Activated naive CD8-positive, alpha-beta T cell treated with anti-CD3 and anti-CD28 coated beads, Interleukin-2, amount 10 ng/mL, durations not matched to agents 7 days and 5 days (primary cell): ENCODE data around the gene SEC63. TPM values are rescaled to one million over a fixed set of nuclear protein-coding genes. Genes with fewer than 3 reads are reported as not detected.
A peak's percentile ranks its signal among the peaks of the same experiment; 100 is the strongest.
"Not testable (repeated sequence)": the region's sequence is repeated elsewhere in the genome, so short reads cannot be mapped to it uniquely, and the experiment has no call there.

Source experiments
- ATAC-seq: fragments of 150-1000 bp; cut with Tn5 transposase; one replicate; pipeline ENCODE4 v1.10.0; 2021; ENCODE audit warnings: low read depth, moderate library complexity
- POLR2A ChIA-PET: fragments of 350-600 bp; sonication (Branson Sonifier 250); formaldehyde crosslinking; loops from one replicate; lab custom pipeline; 2021; ENCODE audit warnings: antibody characterized with exemption; lab: Charles Lee
- DNase-seq: peaks from one replicate; pipeline ENCODE4 v3.0.0; 2021
- H3K27ac Mint-ChIP-seq: one replicate; pipeline ENCODE4 v1.8.0; 2022; ENCODE audit warnings: mild to moderate bottlenecking, mixed read lengths
- H3K27me3 Mint-ChIP-seq: one replicate; pipeline ENCODE4 v1.8.0; 2022; ENCODE audit warnings: mild to moderate bottlenecking, moderate library complexity, mixed read lengths
- H3K36me3 Mint-ChIP-seq: one replicate; pipeline ENCODE4 v1.8.0; 2021; ENCODE audit warnings: mild to moderate bottlenecking, mixed read lengths
- H3K4me1 Mint-ChIP-seq: one replicate; pipeline ENCODE4 v1.8.0; 2021; ENCODE audit warnings: mixed read lengths
- H3K4me3 Mint-ChIP-seq: one replicate; pipeline ENCODE4 v1.8.0; 2022; ENCODE audit warnings: mild to moderate bottlenecking, moderate library complexity, mixed read lengths
- H3K9me3 Mint-ChIP-seq: one replicate; pipeline ENCODE4 v1.8.0; 2021; ENCODE audit warnings: mixed read lengths
- total RNA-seq, 2 experiments: library from RNA; stranded (reverse); gene quantifications; one replicate each; pipeline ENCODE4 v1.2.3, GENCODE V29; 2021

SEC63 gene, protein sequence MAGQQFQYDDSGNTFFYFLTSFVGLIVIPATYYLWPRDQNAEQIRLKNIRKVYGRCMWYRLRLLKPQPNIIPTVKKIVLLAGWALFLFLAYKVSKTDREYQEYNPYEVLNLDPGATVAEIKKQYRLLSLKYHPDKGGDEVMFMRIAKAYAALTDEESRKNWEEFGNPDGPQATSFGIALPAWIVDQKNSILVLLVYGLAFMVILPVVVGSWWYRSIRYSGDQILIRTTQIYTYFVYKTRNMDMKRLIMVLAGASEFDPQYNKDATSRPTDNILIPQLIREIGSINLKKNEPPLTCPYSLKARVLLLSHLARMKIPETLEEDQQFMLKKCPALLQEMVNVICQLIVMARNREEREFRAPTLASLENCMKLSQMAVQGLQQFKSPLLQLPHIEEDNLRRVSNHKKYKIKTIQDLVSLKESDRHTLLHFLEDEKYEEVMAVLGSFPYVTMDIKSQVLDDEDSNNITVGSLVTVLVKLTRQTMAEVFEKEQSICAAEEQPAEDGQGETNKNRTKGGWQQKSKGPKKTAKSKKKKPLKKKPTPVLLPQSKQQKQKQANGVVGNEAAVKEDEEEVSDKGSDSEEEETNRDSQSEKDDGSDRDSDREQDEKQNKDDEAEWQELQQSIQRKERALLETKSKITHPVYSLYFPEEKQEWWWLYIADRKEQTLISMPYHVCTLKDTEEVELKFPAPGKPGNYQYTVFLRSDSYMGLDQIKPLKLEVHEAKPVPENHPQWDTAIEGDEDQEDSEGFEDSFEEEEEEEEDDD
- total RNA-seq, result 10 to 100 TPM; 64.7 to 69.2 TPM

DNA sequence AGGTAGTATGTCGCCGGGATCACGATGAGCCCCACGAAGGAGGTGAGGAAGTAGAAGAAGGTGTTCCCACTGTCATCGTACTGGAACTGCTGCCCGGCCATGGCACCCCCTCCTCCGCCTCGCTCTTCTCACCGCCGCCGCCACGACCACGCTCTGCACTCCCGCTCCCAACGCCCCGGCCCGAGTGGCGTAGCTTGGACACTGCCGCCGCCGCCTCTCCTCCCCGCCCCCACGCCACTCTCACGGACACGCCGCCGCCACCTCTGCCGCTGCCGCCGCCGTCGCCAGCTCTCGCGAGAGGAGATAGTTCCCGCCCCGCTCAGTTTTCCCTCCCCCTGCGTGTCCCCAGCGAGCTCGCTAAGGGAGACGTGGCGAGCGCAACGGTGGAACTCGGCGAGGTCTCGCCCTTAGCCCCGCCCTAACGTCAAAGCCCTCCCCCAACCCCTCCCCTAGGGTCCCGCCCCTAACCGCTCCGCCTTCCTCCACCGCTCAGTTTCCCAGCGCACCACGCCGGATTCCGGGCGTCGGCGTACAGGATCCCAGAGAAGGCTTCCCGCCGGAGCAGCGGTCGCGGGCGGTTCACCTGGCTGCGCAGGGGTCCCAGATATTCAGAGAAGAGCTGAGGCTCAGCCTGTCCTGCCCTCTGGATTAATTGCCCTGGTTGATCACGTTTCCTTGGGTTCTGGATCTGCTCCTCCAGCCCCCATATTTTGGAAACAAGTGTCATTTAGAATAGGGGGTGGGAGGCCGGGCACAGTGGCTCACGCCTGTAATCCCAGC, at the start of gene SEC63:
Gene SEC63 (minus strand): TSS at position 300 of the 780 bp plus-strand sequence. CDS start 199 bp downstream, at position 101.
- Mint-ChIP-seq H3K4me3 (peak within 1 kb of the TSS; percentile 95), H3K27me3 (no peaks in the 10 kb centered on the region), H3K36me3 (peaks cover 5% of the 10 kb centered on the region), H3K27ac (peak within 1 kb of the TSS; percentile 97), H3K9me3 (no peaks in the 10 kb centered on the region), H3K4me1 (peaks cover 18% of the 10 kb centered on the region)
- peak; percentile 97 for DNase-seq
- peak; percentile 97 for ATAC-seq
- POLR2A ChIA-PET, result interaction anchor here (0.7 to 1.2 kb wide), 3 partner anchors 63 to 1137 kb away, joined by 3 to 5 read pairs (median 3); partner anchors contain the start of genes CEP57L1 and SESN1

DNA sequence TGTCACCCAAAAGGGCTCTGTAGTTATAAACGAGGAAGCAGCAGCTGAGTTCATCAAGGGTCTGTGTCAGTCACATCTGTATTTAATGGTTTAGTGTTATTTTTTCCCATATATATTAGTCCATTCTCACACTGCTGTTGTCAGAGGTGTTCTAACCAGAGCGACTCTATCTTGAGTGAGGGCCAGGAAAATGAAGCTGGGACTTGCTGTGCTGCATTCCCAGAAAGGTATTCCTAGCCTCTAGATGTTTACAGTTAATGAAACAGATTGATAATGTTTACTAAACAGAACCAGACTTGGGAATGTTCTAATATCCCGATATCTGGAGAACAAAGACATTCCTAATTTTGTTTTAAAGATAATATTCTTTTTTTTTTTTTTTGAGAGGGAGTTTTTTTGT, 48.0 kb upstream of the SEC63 start:
- Mint-ChIP-seq H3K27ac (no peak overlapping the region), H3K4me1 (no peaks in the 10 kb centered on the region), H3K4me3 (no peak overlapping the region), H3K27me3 (no peaks in the 10 kb centered on the region), H3K36me3 (peaks cover 1% of the 10 kb centered on the region), H3K9me3 (peaks cover 9% of the 10 kb centered on the region)
- ATAC-seq (no peak), DNase-seq (no peak)
- POLR2A ChIA-PET, result no interaction called here

DNA sequence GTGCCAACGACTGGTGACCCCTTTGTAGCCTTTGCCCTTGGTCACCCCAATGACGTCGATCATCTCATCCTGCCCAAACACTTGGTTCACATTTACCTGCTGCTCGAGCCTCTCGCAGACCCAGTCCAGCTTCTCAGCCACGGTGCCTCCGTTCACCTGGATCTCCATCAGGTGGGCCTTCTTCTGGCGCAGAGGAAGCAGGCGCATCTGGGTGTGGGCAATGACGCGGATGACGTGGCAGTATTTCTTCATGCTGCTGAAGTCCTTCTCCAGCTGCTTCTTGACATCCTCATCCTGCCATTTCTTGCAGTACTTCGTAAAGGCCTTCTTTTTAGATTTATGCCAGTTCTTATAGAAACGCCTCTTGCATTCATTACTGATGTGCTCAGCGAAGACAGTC, 46.9 kb upstream of the SEC63 start:
- no peak for ATAC-seq
- Mint-ChIP-seq H3K9me3 (peaks cover 8% of the 10 kb centered on the region), H3K27me3 (no peaks in the 10 kb centered on the region), H3K4me3 (no peak overlapping the region), H3K27ac (no peak overlapping the region), H3K36me3 (peaks cover 1% of the 10 kb centered on the region), H3K4me1 (no peaks in the 10 kb centered on the region)
- DNase-seq, result no peak
- POLR2A ChIA-PET, result no interaction called here

- Mint-ChIP-seq H3K9me3 (peaks cover 2% of the 10 kb centered on the region), H3K27me3 (no peaks in the 10 kb centered on the region), H3K4me3 (no peak overlapping the region), H3K4me1 (no peaks in the 10 kb centered on the region), H3K27ac (no peak overlapping the region), H3K36me3 (no peaks in the 10 kb centered on the region)
- ATAC-seq, result no peak
- POLR2A ChIA-PET, result no interaction called here
- DNase-seq, result no peak
These were observed 44.6 kb upstream of the SEC63 start for GRCh38 chr6:108002365-108003221.

DNA sequence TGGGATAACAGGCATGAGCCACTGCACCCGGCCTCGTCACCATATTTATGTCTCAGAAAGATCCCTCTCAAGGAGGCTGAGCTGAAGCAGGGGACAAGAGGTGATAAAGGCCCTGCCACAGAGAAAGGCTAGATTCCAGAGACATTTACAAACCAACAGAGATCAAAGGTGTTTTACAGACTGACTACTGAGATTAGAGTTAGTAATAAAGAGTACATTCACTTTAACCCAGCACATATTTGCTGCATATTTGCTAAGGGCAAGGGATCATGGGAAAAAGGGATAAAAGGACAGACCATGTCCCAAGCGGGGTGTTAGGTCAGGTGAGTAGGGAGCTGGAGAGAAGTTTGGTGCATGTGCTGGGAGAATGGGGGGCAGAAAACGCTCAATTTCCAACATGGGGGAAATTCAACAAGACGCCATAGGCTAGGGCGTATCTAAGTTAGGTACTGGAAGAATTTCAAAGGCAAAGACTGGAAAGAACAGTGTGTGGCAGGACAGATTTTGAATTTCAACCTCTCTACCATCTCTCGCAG, 43.8 kb upstream of the SEC63 start:
- no peaks in the 10 kb centered on the region for H3K36me3 Mint-ChIP-seq
- H3K9me3 Mint-ChIP-seq, result peaks cover 2% of the 10 kb centered on the region
- POLR2A ChIA-PET, result no interaction called here
- no peak overlapping the region for H3K27ac Mint-ChIP-seq
- ATAC-seq (no peak), DNase-seq (no peak)
- H3K27me3 Mint-ChIP-seq, result no peaks in the 10 kb centered on the region
- H3K4me1 Mint-ChIP-seq, result no peaks in the 10 kb centered on the region
- no peak overlapping the region for H3K4me3 Mint-ChIP-seq

DNA sequence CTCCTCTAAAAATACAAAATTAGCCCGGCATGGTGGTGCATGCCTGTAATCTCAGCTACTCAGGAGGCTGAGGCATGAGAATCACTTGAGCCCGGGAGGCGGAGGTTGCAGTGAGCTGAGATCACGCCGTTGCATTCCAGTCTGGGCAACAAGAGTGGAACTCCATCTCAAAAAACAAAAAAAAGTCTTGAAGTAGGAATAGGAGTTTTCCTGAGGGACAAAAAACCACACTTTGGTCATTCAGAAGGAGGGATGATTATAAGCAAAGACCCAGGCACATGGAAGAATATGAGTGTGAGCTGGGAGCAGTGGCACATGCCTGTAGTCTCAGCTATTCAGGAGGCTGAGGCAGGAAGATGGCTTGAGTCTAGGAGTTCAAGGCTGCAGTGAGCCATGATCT, 42.3 kb upstream of the SEC63 start:
- H3K27me3 Mint-ChIP-seq, H3K4me1 Mint-ChIP-seq, H3K27ac Mint-ChIP-seq, H3K9me3 Mint-ChIP-seq, DNase-seq, H3K36me3 Mint-ChIP-seq, H3K4me3 Mint-ChIP-seq, POLR2A ChIA-PET, ATAC-seq: not testable (repeated sequence)

GRCh38 chr6:107999341-107999740, 41.3 kb upstream of the SEC63 start:
- no peak for ATAC-seq
- no peak overlapping the region for H3K4me3 Mint-ChIP-seq
- POLR2A ChIA-PET, result no interaction called here
- no peaks in the 10 kb centered on the region for H3K27me3 Mint-ChIP-seq
- H3K4me1 Mint-ChIP-seq, result no peaks in the 10 kb centered on the region
- H3K36me3 Mint-ChIP-seq, result no peaks in the 10 kb centered on the region
- no peak overlapping the region for H3K27ac Mint-ChIP-seq
- no peaks in the 10 kb centered on the region for H3K9me3 Mint-ChIP-seq
- no peak for DNase-seq

DNA sequence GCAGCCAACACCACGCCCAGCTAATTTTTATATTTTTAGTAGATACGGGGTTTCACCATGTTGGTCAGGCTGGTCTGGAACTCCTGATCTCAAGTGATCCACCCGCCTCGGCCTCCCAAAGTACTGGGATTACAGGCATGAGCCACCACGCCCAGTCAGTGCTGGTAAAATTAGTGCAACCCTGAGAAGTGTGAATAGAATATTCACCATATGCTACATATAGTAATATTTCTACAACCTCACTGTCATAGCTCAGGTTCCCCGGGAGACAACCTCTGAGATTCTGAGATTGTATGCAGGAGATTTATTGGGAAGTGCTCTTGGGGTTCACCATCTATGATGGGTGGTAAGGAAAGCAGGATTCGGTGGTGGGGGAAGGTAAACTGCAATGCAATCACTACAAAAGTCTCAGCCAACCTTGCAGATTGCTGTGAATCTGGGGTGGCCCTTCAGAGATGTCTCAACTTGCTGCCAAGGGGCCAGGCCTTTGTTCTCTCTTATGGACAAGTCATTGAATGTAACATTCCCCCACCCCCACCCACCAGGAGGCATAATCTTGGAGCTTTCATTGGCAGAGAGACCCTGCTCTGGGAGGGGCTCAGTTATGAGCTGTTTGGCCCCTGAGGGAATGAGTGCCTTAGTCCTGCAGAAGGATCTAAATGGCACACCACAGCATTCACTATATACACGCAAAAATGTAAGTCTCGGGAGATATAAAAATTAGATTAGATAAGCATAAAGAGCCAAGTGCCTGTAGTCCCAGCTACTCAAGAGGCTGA, 34.0 kb upstream of the SEC63 start:
- Mint-ChIP-seq H3K27ac (no peak overlapping the region), H3K27me3 (peaks cover 4% of the 10 kb centered on the region), H3K4me1 (peaks cover 7% of the 10 kb centered on the region), H3K36me3 (no peaks in the 10 kb centered on the region), H3K9me3 (no peaks in the 10 kb centered on the region), H3K4me3 (no peak overlapping the region)
- no peak for DNase-seq
- no peak for ATAC-seq
- POLR2A ChIA-PET, result no interaction called here

- H3K4me1 Mint-ChIP-seq, result peaks cover 7% of the 10 kb centered on the region
- no peaks in the 10 kb centered on the region for H3K36me3 Mint-ChIP-seq
- ATAC-seq (no peak), DNase-seq (no peak)
- peak overlapping the region; percentile 47 for H3K27ac Mint-ChIP-seq
- peak overlapping the region; percentile 48 for H3K4me3 Mint-ChIP-seq
- peaks cover 4% of the 10 kb centered on the region for H3K27me3 Mint-ChIP-seq
- POLR2A ChIA-PET, result no interaction called here
- no peaks in the 10 kb centered on the region for H3K9me3 Mint-ChIP-seq
These were observed 33.1 kb upstream of the SEC63 start for GRCh38 chr6:107991061-107991460.

GRCh38 chr6:107990587-107990986, 32.6 kb upstream of the SEC63 start:
- DNase-seq, POLR2A ChIA-PET, H3K4me1 Mint-ChIP-seq, H3K36me3 Mint-ChIP-seq, ATAC-seq, H3K27ac Mint-ChIP-seq, H3K9me3 Mint-ChIP-seq, H3K27me3 Mint-ChIP-seq: not testable (repeated sequence)
- H3K4me3 Mint-ChIP-seq, result peak overlapping the region; percentile 48

- Mint-ChIP-seq H3K4me3 (no peak overlapping the region), H3K4me1 (peaks cover 7% of the 10 kb centered on the region), H3K9me3 (no peaks in the 10 kb centered on the region), H3K27ac (no peak overlapping the region), H3K27me3 (peaks cover 4% of the 10 kb centered on the region), H3K36me3 (no peaks in the 10 kb centered on the region)
- DNase-seq (no peak), ATAC-seq (no peak)
- POLR2A ChIA-PET, result interaction anchor here (0.5 kb wide), 1 partner anchor 45 kb away, joined by 4 read pairs; no protein-coding TSS in a partner anchor
These were observed 31.4 kb upstream of the SEC63 start for GRCh38 chr6:107989166-107990094.
